Ectodermal cell (in vitro differentiated cells): Measurements from ENCODE around the gene EVA1B.

ENCODE experiments used
- H3K27ac ChIP-seq: 2 replicates; pipeline ENCODE4 v1.7.0; 2013; ENCODE audit warnings: mild to moderate bottlenecking, low read depth, low read length; ENCODE audit not compliant: insufficient read depth, poor library complexity, severe bottlenecking
- H3K27me3 ChIP-seq: 2 replicates; pipeline ENCODE4 v1.7.0; 2013; ENCODE audit warnings: mild to moderate bottlenecking, low read length; ENCODE audit not compliant: insufficient read depth, control insufficient read depth, poor library complexity, severe bottlenecking
- H3K36me3 ChIP-seq: one replicate; pipeline ENCODE4 v1.7.0; 2013; ENCODE audit warnings: low read length; ENCODE audit not compliant: control insufficient read depth, insufficient read depth
- H3K4me1 ChIP-seq: one replicate; pipeline ENCODE4 v1.7.0; 2013; ENCODE audit warnings: low read length; ENCODE audit not compliant: control insufficient read depth, insufficient read depth
- H3K4me3 ChIP-seq: 2 replicates; pipeline ENCODE4 v1.7.0; 2013; ENCODE audit warnings: low read depth, low read length, control low read depth; ENCODE audit not compliant: insufficient read depth
- H3K9me3 ChIP-seq: 2 replicates; pipeline ENCODE4 v1.7.0; 2013; ENCODE audit warnings: mild to moderate bottlenecking, low read length, moderate library complexity; ENCODE audit not compliant: control insufficient read depth
- WGBS, 2 experiments: methylation state at CpG; one replicate each; pipeline ENCODE4 v1.1.7; 2013; ENCODE audit warnings: missing lambda C conversion rate in 2 of 2; 5-methylcytosine and 5-hydroxymethylcytosine counted together

EVA1B gene

DNA sequence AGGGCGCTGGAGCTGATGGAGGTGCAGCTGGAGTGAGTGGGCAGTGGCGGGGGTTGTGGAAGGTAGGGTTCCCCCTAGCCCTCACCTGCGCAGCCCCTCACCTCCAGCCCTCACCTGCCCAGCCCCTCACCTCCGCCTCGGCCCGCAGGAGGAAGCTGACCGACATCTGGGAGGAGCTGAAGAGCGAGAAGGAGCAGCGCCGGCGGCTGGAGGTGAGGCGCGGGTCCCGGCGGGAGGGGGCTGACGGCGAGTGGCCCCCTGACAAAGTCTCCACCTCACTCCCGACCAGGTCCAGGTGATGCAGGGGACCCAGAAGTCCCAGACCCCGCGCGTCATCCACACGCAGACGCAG, 2.7 kb downstream of the EVA1B start:
- WGBS, 2 experiments = 9 to 12% methylated on average over 23 of the region's 23 CpGs
- Histone ChIP-seq H3K4me1 (peaks cover 24% of the 10 kb centered on the region), H3K4me3 (peak overlapping the region; percentile 36), H3K27ac (no peak overlapping the region), H3K27me3 (peaks cover 59% of the 10 kb centered on the region), H3K9me3 (no peaks in the 10 kb centered on the region), H3K36me3 (no peaks in the 10 kb centered on the region)

DNA sequence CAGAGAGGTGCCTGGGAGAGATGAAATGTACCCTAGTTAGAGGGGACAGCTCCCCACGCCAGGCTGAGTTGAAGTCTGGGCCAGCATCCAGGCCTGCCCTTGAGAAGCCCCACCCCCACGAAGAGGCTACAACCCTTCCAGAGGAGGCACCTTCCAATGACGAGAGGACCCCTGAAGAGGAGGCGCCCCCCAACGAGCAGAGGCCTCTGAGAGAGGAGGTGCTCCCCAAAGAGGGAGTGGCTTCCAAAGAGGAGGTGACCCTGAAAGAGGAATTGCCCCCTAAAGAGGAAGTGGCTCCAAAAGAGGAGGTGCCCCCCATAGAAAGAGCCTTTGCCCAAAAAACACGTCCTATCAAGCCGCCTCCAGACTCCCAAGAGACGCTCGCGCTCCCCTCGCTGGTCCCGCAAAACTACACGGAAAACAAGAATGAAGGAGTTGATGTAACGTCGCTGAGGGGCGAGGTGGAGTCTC, 3.1 kb downstream of the EVA1B start:
- Histone ChIP-seq H3K4me3 (no peak overlapping the region), H3K9me3 (no peaks in the 10 kb centered on the region), H3K27me3 (peaks cover 59% of the 10 kb centered on the region), H3K4me1 (peaks cover 24% of the 10 kb centered on the region), H3K27ac (no peak overlapping the region), H3K36me3 (no peaks in the 10 kb centered on the region)
- WGBS, 2 experiments = 58 to 59% methylated on average over 16 of the region's 16 CpGs

DNA sequence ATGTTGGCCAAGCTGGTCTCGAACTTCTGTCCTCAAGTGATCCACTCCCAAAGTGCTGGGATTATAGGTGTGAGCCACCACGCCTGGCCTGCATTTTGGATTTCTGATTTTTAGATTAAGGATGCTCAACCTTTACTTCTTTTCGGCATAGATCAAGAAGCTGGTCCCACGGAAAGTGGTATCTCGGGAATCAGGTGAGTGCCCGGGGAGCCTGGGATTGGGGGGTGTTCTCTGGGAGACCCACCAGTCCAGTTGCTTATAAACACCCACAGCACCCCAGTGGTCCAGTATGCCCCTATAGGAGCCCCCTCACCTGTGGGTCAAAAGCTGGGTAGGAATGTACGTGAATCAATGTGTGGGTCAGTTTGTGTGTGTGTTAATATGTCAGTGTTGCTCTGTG, 14.0 kb downstream of the EVA1B start:
- no peaks in the 10 kb centered on the region for H3K9me3 ChIP-seq
- H3K36me3 ChIP-seq = no peaks in the 10 kb centered on the region
- H3K27ac ChIP-seq = no peak overlapping the region
- H3K4me3 ChIP-seq = no peak overlapping the region
- no peaks in the 10 kb centered on the region for H3K4me1 ChIP-seq
- WGBS, 2 experiments = 97 to 99% methylated on average over 7 of the region's 7 CpGs
- H3K27me3 ChIP-seq = no peaks in the 10 kb centered on the region

DNA sequence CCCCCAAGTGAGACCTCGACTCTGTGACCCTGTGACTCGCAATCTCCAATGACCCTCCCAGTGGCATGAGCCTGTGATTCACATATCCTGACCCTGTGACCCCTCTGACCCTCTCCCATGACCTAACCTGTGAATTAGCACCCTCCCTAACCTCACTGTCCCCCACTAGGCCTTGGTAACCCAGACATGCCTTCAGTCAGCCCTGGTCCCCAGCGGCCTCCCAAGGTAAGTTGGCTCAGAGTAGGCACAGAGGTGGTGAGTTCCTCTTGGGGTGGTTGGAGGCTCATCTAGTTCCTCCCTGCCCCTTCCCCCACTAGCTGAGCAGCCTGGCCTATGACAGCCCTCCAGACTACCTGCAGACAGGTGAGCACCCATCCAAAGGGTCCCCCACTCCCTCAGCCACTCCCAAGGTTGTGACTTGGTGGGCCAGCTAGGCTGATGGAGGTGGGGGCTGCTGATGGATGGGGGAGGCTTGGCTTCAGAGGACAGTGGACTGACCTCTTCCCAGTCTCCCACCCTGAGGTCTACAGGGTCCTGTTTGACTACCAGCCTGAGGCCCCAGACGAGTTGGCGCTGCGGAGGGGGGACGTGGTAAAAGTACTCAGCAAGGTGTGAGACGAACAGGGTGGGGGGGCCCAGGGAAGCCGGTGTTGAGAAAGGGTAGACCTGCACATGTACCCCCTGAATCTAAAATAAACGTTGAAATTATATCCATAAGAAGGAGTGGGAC, 15.7 kb downstream of the EVA1B start:
- no peaks in the 10 kb centered on the region for H3K9me3 ChIP-seq
- peaks cover 7% of the 10 kb centered on the region for H3K36me3 ChIP-seq
- H3K27ac ChIP-seq = no peak overlapping the region
- H3K4me1 ChIP-seq = no peaks in the 10 kb centered on the region
- no peaks in the 10 kb centered on the region for H3K27me3 ChIP-seq
- 79 to 80% methylated on average over 10 of the region's 10 CpGs for WGBS, 2 experiments
- H3K4me3 ChIP-seq = peak overlapping the region; percentile 68

DNA sequence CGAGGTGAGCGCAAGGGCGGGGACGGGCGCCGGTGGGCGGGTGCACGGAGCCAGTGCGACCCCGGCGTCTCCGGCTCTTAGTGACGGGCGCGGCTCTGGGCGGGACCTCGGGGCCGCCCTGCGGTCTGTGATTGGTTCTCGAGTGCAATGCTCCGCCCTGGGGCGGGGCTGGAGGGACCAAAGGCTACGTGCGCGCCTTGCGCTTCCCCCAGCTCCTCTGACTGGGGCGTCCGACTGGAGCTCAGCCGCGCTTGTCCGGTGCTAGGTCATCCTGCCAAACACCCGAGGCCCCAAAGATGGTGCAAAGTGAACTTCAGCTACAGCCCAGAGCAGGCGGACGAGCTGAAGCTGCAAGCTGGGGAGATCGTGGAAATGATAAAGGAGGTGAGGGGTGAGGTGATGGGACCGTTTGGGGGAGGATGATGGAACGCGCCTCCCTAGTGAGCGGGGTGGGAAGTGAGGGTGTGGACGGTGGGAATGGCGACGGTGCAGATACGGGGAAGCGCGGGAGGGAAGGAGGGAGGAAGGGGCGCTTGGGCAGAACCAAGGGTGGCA, 16.5 kb downstream of the EVA1B start:
- Histone ChIP-seq H3K4me3 (peak overlapping the region; percentile 68), H3K4me1 (no peaks in the 10 kb centered on the region), H3K9me3 (no peaks in the 10 kb centered on the region), H3K27me3 (no peaks in the 10 kb centered on the region), H3K36me3 (peaks cover 13% of the 10 kb centered on the region), H3K27ac (no peak overlapping the region)
- 1% methylated on average over 46 of the region's 46 CpGs for WGBS, 2 experiments

DNA sequence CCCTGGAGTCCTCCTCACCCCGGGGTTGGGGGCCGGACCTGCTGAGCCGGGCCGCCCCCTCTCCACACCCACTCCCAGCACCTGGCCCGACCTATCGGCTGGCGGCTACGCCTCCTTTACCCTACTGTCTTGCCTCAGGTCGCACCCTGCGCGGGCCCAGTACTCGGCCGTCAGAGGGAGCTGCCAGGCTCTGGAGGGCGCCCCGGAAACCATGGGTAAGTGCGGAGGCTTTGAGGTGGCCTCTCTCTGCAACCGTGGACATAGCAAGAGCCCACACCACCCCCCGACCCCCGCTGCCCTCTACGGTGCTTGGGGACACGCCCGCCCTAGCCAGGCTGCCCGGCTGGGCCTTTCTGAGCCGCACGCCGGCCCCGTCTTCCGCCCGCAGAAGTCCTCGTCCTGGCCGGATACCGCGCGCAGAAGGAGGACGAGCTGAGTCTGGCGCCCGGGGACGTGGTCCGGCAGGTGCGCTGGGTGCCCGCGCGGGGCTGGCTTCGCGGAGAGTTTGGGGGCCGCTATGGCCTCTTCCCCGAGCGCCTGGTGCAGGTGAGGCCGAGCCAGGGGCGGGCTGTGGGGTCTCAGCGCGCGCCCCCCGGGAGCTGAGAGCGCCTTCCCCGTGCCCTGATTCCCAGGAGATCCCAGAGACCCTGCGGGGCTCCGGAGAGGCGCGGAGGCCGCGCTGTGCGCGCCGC, 17.1 kb downstream of the EVA1B start, which contains the start of gene SH3D21:
Gene SH3D21 (plus strand): TSS at position 159 of the 692 bp plus-strand sequence. CDS start 53 bp downstream, at position 212.
- Histone ChIP-seq H3K4me1 (no peaks in the 10 kb centered on the region), H3K36me3 (peaks cover 18% of the 10 kb centered on the region), H3K27ac (peak within 1 kb of the TSS; percentile 54), H3K4me3 (peak within 1 kb of the TSS; percentile 68), H3K9me3 (no peaks in the 10 kb centered on the region), H3K27me3 (no peaks in the 10 kb centered on the region)
- 1% methylated on average over 65 of the region's 65 CpGs for WGBS, 2 experiments

DNA sequence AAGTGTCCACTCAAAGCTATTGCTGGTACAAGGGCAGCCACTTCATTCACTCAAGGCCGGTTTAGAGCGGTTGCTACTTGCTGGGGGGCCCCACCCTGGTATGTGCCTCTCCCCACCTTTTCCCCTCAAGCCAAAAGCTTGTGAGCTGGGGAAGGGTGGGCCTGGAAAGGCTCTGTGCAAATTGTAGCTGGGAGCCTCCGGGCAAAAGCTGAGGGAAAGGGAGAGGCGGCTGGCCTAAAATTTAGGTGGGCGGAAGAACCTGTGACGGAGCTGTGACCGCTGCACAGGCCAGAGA, 17.6 kb downstream of the EVA1B start:
- H3K36me3 ChIP-seq = peaks cover 23% of the 10 kb centered on the region

DNA sequence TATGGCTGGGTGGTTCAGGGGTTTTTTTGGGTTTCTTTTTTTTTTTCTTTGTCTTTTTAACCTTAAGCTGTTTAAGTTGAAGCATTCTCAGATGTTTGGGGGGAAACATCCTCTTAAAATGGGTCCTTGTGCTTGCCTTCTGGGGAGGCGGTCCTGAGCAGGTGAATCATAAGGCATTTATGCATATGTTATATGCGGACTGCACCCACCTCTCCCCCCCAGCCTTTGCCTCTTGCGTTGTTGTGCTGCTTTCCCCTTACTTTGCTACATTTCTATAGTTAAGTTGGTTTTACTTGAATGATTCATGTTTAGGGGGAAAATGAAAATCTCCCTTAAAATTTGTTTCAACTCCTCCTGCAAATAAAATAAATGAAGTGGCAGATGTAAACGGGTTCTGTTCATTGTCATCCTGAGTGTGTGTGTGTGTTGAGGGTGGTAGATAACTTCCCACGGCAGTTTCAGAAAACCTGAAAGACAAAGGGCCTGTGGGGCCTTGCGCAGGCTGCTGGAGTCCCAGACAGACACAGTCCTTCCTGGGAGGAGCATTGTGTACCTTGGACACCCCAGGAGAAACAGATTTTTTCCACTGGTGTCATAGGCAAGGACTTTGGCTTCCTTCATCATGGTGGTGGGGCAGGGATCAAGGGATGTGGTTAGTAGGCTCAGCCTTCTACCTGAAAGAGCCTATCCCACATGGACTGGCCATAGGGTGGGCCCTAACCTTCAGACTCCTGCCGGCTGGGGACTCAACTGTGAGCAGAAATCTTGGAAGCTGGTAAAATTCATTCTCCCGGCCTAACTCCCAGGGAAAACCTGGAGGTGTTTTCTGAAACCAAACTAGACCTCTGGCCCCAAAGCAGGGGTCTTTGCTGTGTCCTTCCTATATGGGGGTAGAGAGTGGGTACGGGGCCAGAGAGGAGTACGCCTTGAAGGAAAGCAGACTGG, 18.2 kb downstream of the EVA1B start:
- Histone ChIP-seq H3K27ac (no peak overlapping the region), H3K27me3 (no peaks in the 10 kb centered on the region), H3K4me1 (no peaks in the 10 kb centered on the region), H3K4me3 (no peak overlapping the region), H3K36me3 (peaks cover 26% of the 10 kb centered on the region), H3K9me3 (no peaks in the 10 kb centered on the region)
- 86 to 93% methylated on average over 8 to 9 of the region's 10 CpGs for WGBS, 2 experiments

More for the DNA sequence above, 17.6 kb downstream of the EVA1B start:
- Histone ChIP-seq H3K27ac (no peak overlapping the region), H3K9me3 (no peaks in the 10 kb centered on the region), H3K4me3 (peak overlapping the region; percentile 68), H3K27me3 (no peaks in the 10 kb centered on the region), H3K4me1 (no peaks in the 10 kb centered on the region)
- WGBS, 2 experiments = 27 to 36% methylated on average over 7 of the region's 7 CpGs

DNA sequence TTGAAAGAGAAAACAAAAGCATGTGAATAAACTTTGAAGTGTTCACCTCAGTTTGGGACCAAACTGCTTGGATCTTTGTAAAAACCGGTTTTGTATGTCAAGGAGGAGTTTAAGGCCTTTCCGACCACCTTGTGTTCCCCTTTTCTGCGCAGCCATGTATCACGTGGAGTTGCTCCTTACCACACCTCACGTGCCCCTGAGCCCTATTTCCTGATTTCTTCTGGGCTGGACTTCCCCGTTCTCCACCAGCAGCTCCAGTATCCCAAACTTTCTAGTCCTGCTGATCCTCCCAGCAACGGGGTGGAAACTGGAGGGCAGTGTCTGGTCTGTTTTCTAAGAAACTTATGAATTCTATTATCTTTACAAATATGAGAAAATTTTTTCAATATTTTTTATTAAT, 18.9 kb downstream of the EVA1B start:
- Histone ChIP-seq H3K27me3 (no peaks in the 10 kb centered on the region), H3K27ac (no peak overlapping the region), H3K9me3 (no peaks in the 10 kb centered on the region), H3K4me3 (no peak overlapping the region), H3K4me1 (no peaks in the 10 kb centered on the region), H3K36me3 (peaks cover 30% of the 10 kb centered on the region)
- 93 to 95% methylated on average over 6 of the region's 7 CpGs for WGBS, 2 experiments
